ENCODE results near the gene MTFR1L. TPM values are rescaled to one million over a fixed set of nuclear protein-coding genes. Genes with fewer than 3 reads are reported as not detected.
A peak's percentile ranks its signal among the peaks of the same experiment; 100 is the strongest.

MTFR1L gene
- total RNA-seq, 1 donor from 2014 or later = 34.6 TPM

- H3K4me3 Mint-ChIP-seq = no peak overlapping the region
- H3K4me1 Mint-ChIP-seq = peaks cover 5% of the 10 kb centered on the region
Measured at GRCh38 chr1:25847929-25848328, 28.2 kb downstream of the MTFR1L start.

GRCh38 chr1:25848531-25848930 lies 28.8 kb downstream of the MTFR1L start:
- CTCF ChIA-PET = no interaction called here
- intact Hi-C loops (cut with micrococcal nuclease) = no loop called here
- H3K27ac Mint-ChIP-seq = no peak overlapping the region

More at GRCh38 chr1:25847929-25848328, 28.2 kb downstream of the MTFR1L start:
- no peak for TF ChIP-seq CTCF (IDR thresholded peaks at IDR 0.05)
- POLR2A ChIA-PET = no interaction called here
- H3K27ac Mint-ChIP-seq = no peak overlapping the region
- H3K36me3 Mint-ChIP-seq (ENCODE audit: low read depth) = no peaks in the 10 kb centered on the region
- ATAC-seq (ENCODE audit: low read depth) (no peak), DNase-seq (no peak)
- intact Hi-C loops (cut with micrococcal nuclease) = no loop called here
- no peaks in the 10 kb centered on the region for H3K27me3 Mint-ChIP-seq
- H3K9me3 Mint-ChIP-seq = peaks cover 2% of the 10 kb centered on the region
- CTCF ChIA-PET = no interaction called here

GRCh38 chr1:25854554-25854953 lies 34.8 kb downstream of the MTFR1L start:
- Mint-ChIP-seq H3K4me3 (no peak overlapping the region), H3K27me3 (no peaks in the 10 kb centered on the region), H3K27ac (no peak overlapping the region), H3K9me3 (peaks cover 2% of the 10 kb centered on the region), H3K36me3 (ENCODE audit: low read depth) (peaks cover 1% of the 10 kb centered on the region), H3K4me1 (peaks cover 11% of the 10 kb centered on the region)
- CTCF ChIA-PET = no interaction called here
- no peak for ATAC-seq (ENCODE audit: low read depth)
- intact Hi-C loops (cut with micrococcal nuclease) = no loop called here
- POLR2A ChIA-PET = no interaction called here
- no peak for TF ChIP-seq CTCF (IDR thresholded peaks at IDR 0.05)
- DNase-seq = no peak

More at GRCh38 chr1:25848531-25848930, 28.8 kb downstream of the MTFR1L start:
- Mint-ChIP-seq H3K4me3 (no peak overlapping the region), H3K4me1 (peaks cover 5% of the 10 kb centered on the region), H3K9me3 (peaks cover 2% of the 10 kb centered on the region), H3K27me3 (no peaks in the 10 kb centered on the region), H3K36me3 (ENCODE audit: low read depth) (no peaks in the 10 kb centered on the region)
- ATAC-seq (ENCODE audit: low read depth) (no peak), DNase-seq (no peak)
- TF ChIP-seq CTCF (IDR thresholded peaks at IDR 0.05) = no peak
- POLR2A ChIA-PET = no interaction called here

- POLR2A ChIA-PET = no interaction called here
- Mint-ChIP-seq H3K27me3 (no peaks in the 10 kb centered on the region), H3K27ac (no peak overlapping the region), H3K9me3 (no peaks in the 10 kb centered on the region), H3K4me3 (no peak overlapping the region), H3K36me3 (ENCODE audit: low read depth) (peaks cover 3% of the 10 kb centered on the region), H3K4me1 (peaks cover 28% of the 10 kb centered on the region)
- TF ChIP-seq CTCF (IDR thresholded peaks at IDR 0.05) = no peak
- CTCF ChIA-PET = no interaction called here
- intact Hi-C loops (cut with micrococcal nuclease) = no loop called here
- DNase-seq (no peak), ATAC-seq (ENCODE audit: low read depth) (no peak)
Measured at GRCh38 chr1:25856856-25857255, 37.1 kb downstream of the MTFR1L start.

- TF ChIP-seq CTCF (IDR thresholded peaks at IDR 0.05) = no peak
- ChIA-PET POLR2A (interaction anchor here (1.4 kb wide), 1 partner anchor 16 kb away, joined by 5 read pairs; no protein-coding TSS in a partner anchor), CTCF (no interaction called here)
- H3K4me1 Mint-ChIP-seq = peaks cover 28% of the 10 kb centered on the region
- H3K27ac Mint-ChIP-seq = no peak overlapping the region
- H3K9me3 Mint-ChIP-seq = no peaks in the 10 kb centered on the region
- no peak for DNase-seq
- no peak for ATAC-seq (ENCODE audit: low read depth)
- intact Hi-C loops (cut with micrococcal nuclease) = loop anchor here (2.0 kb wide), 1 partner anchor 38 kb away; no protein-coding TSS in a partner anchor
- peak overlapping the region; percentile 91 for H3K4me3 Mint-ChIP-seq
- H3K36me3 Mint-ChIP-seq (ENCODE audit: low read depth) = peaks cover 3% of the 10 kb centered on the region
- no peaks in the 10 kb centered on the region for H3K27me3 Mint-ChIP-seq
Measured at GRCh38 chr1:25858494-25858893, 38.7 kb downstream of the MTFR1L start.
